ENCODE data around the gene CDC20. TPM values are rescaled to one million over a fixed set of nuclear protein-coding genes. Genes with fewer than 3 reads are reported as not detected.

CDC20 gene
- total and polyA plus RNA-seq, 12 donors: 0.32 to 12.8 (median 2.3) TPM

GRCh38 chr1:43312212-43312623 lies 46.6 kb upstream of the CDC20 start:
- 79 to 91% (median 90%) methylated on average over 4 to 19 of the region's 19 CpGs for WGBS, 4 donors

GRCh38 chr1:43312663-43313515 lies 45.9 kb upstream of the CDC20 start:
- 91 to 93% (median 92%) methylated on average over 7 to 24 of the region's 24 CpGs for WGBS, 4 donors
- no peaks in the 10 kb centered on the region for H3K9me3 ChIP-seq (replicated peaks in 1 of 3)
- no peak for TF ChIP-seq POLR2A (IDR thresholded peaks at IDR 0.05)
- no peak for TF ChIP-seq CTCF (IDR thresholded peaks at IDR 0.05)
- intact Hi-C loops (cut with DNase I): no loop called here
- H3K4me1 ChIP-seq (replicated peaks in 1 of 2): no peaks in the 10 kb centered on the region
- H3K4me3 ChIP-seq: no peak overlapping the region
- no peak overlapping the region for H3K27ac ChIP-seq
- H3K36me3 ChIP-seq (replicated peaks in 1 of 2): no peaks in the 10 kb centered on the region
- H3K27me3 ChIP-seq: no peaks in the 10 kb centered on the region
- DNase-seq: peak in 1 of 7 donors; percentile 13

More at GRCh38 chr1:43312212-43312623, 46.6 kb upstream of the CDC20 start:
- no peaks in the 10 kb centered on the region for H3K9me3 ChIP-seq (replicated peaks in 1 of 3)
- intact Hi-C loops (cut with DNase I): no loop called here
- H3K27ac ChIP-seq: no peak overlapping the region
- H3K4me1 ChIP-seq (replicated peaks in 1 of 2): no peaks in the 10 kb centered on the region
- DNase-seq: peak in 1 of 7 donors; percentile 7
- TF ChIP-seq POLR2A (IDR thresholded peaks at IDR 0.05) (no peak), CTCF (IDR thresholded peaks at IDR 0.05) (no peak)
- H3K27me3 ChIP-seq: no peaks in the 10 kb centered on the region
- H3K36me3 ChIP-seq (replicated peaks in 1 of 2): no peaks in the 10 kb centered on the region
- H3K4me3 ChIP-seq: no peak overlapping the region

- TF ChIP-seq CTCF (IDR thresholded peaks at IDR 0.05) (no peak), POLR2A (IDR thresholded peaks at IDR 0.05) (no peak)
- peak in 1 of 7 donors; percentile 1 for DNase-seq
- H3K27ac ChIP-seq: no peak overlapping the region
Observed at GRCh38 chr1:43313771-43314170, 45.0 kb upstream of the CDC20 start.

GRCh38 chr1:43314233-43314632 lies 44.5 kb upstream of the CDC20 start:
- H3K36me3 ChIP-seq (replicated peaks in 1 of 2): no peaks in the 10 kb centered on the region
- peak in 1 of 7 donors; percentile 12 for DNase-seq
- H3K27me3 ChIP-seq: no peaks in the 10 kb centered on the region
- no peaks in the 10 kb centered on the region for H3K9me3 ChIP-seq (replicated peaks in 1 of 3)
- WGBS, 4 donors: 89 to 94% (median 91%) methylated on average over 5 of the region's 5 CpGs
- no peak for TF ChIP-seq POLR2A (IDR thresholded peaks at IDR 0.05)
- no peak for TF ChIP-seq CTCF (IDR thresholded peaks at IDR 0.05)
- no peaks in the 10 kb centered on the region for H3K4me1 ChIP-seq (replicated peaks in 1 of 2)
- no peak overlapping the region for H3K4me3 ChIP-seq
- intact Hi-C loops (cut with DNase I): no loop called here
- no peak overlapping the region for H3K27ac ChIP-seq

More at GRCh38 chr1:43313771-43314170, 45.0 kb upstream of the CDC20 start:
- Histone ChIP-seq H3K4me3 (no peak overlapping the region), H3K4me1 (replicated peaks in 1 of 2) (no peaks in the 10 kb centered on the region), H3K9me3 (replicated peaks in 1 of 3) (no peaks in the 10 kb centered on the region), H3K27me3 (no peaks in the 10 kb centered on the region), H3K36me3 (replicated peaks in 1 of 2) (no peaks in the 10 kb centered on the region)
- intact Hi-C loops (cut with DNase I): no loop called here
- 96 to 98% (median 97%) methylated on average over 8 to 10 of the region's 10 CpGs for WGBS, 4 donors

Measured in adrenal gland (tissue), 12 donors.